ENCODE measurements around the gene SYNE4.
A peak's percentile ranks its signal among the peaks of the same experiment; 100 is the strongest.
"Not testable (repeated sequence)": the region's sequence is repeated elsewhere in the genome, so short reads cannot be mapped to it uniquely, and the experiment has no call there.

Gene SYNE4

GRCh38 chr19:35988824-35989223 lies 19.8 kb downstream of the SYNE4 start:
- Histone ChIP-seq H3K27me3 (peaks cover 7 to 60% (median 50%) of the 10 kb centered on the region in 11 experiments; a peak in 21 of 22 replicates), H3K4me1 (peaks cover 0 to 21% (median 10%) of the 10 kb centered on the region in 10 experiments; a peak in 17 of 20 replicates), H4K20me1 (0 out of 22 replicates have a peak, but pooled peaks cover 0 to 5% (median 0%) of the 10 kb centered on the region in 11 experiments), H3K9me3 (replicated peaks in 1 of 11) (peaks cover 5 to 15% (median 9%) of the 10 kb centered on the region in 11 experiments; a peak in 18 of 22 replicates), H3K9ac (no peak overlapping the region), H3K4me3 (no peak overlapping the region), H3K27ac (no peak overlapping the region), H3K4me2 (no peak overlapping the region), H3K36me3 (no peaks in the 10 kb centered on the region)
- no peak for TF ChIP-seq Cebpa-rat (IDR thresholded peaks at IDR 0.05)

DNA sequence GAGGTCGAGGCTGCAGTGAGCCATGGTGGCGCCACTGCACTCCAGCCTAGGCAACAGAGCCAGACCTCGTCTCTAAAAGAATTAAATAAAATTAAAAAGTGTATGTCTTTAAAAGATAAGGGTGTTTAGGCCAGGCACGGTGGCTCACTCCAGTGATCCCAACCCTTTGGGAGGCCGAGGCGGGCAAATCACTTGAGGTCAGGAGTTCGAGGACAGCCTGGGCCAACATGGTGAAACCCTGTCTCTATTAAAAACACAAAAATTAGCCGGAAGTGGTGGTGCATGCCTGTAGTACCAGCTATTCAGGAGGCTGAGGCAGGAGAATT lies 21.1 kb downstream of the SYNE4 start:
- H3K4me1 ChIP-seq: peaks cover 0 to 18% (median 6%) of the 10 kb centered on the region in 10 experiments; a peak in 11 of 20 replicates
- peak overlapping the region; percentile 42 to 67 (median 52); a peak in 19 of 20 replicates for H3K4me3 ChIP-seq
- peak overlapping the region in 4 of 11 experiments; percentile 19 to 62 (median 41); a peak in 4 of 22 replicates for H3K9ac ChIP-seq
- H3K27me3 ChIP-seq: peaks cover 7 to 56% (median 45%) of the 10 kb centered on the region in 11 experiments; a peak in 21 of 22 replicates
- no peaks in the 10 kb centered on the region for H3K36me3 ChIP-seq
- peaks cover 5 to 15% (median 9%) of the 10 kb centered on the region in 11 experiments; a peak in 18 of 22 replicates for H3K9me3 ChIP-seq (replicated peaks in 1 of 11)
- H3K4me2 ChIP-seq: peak overlapping the region; percentile 49 to 80 (median 64)
- 0 out of 22 replicates have a peak, but pooled peaks cover 0 to 5% (median 0%) of the 10 kb centered on the region in 11 experiments for H4K20me1 ChIP-seq
- no peak overlapping the region for H3K27ac ChIP-seq
- no peak for TF ChIP-seq Cebpa-rat (IDR thresholded peaks at IDR 0.05)

- Histone ChIP-seq H3K27ac (no peak overlapping the region), H3K4me3 (peak overlapping the region; percentile 42 to 67 (median 52)), H3K9me3 (replicated peaks in 1 of 11) (peaks cover 5 to 15% (median 9%) of the 10 kb centered on the region in 11 experiments; a peak in 18 of 22 replicates), H3K4me2 (peak overlapping the region; percentile 49 to 80 (median 64)), H3K27me3 (peaks cover 7 to 56% (median 45%) of the 10 kb centered on the region in 11 experiments; a peak in 21 of 22 replicates), H3K4me1 (peaks cover 0 to 18% (median 6%) of the 10 kb centered on the region in 10 experiments; a peak in 11 of 20 replicates), H4K20me1 (0 out of 22 replicates have a peak, but pooled peaks cover 0 to 5% (median 0%) of the 10 kb centered on the region in 11 experiments), H3K36me3 (no peaks in the 10 kb centered on the region), H3K9ac (peak overlapping the region in 7 of 11 experiments; percentile 19 to 62 (median 39); a peak in 8 of 22 replicates)
- TF ChIP-seq Cebpa-rat (IDR thresholded peaks at IDR 0.05): no peak
Observed at GRCh38 chr19:35986664-35987570, 21.7 kb downstream of the SYNE4 start.

GRCh38 chr19:35986111-35986510 lies 22.5 kb downstream of the SYNE4 start:
- no peaks in the 10 kb centered on the region for H3K36me3 ChIP-seq
- no peak overlapping the region for H3K9ac ChIP-seq
- peak overlapping the region in 8 of 11 experiments; percentile 42 to 80 (median 62); a peak in 12 of 22 replicates for H3K4me2 ChIP-seq
- H3K27ac ChIP-seq: no peak overlapping the region
- peaks cover 5 to 15% (median 9%) of the 10 kb centered on the region in 11 experiments; a peak in 18 of 22 replicates for H3K9me3 ChIP-seq (replicated peaks in 1 of 11)
- peaks cover 0 to 5% (median 0%) of the 10 kb centered on the region in 11 experiments; a peak in 1 of 22 replicates for H4K20me1 ChIP-seq
- peaks cover 0 to 18% (median 6%) of the 10 kb centered on the region in 10 experiments; a peak in 11 of 20 replicates for H3K4me1 ChIP-seq
- TF ChIP-seq Cebpa-rat (IDR thresholded peaks at IDR 0.05): no peak
- peaks cover 7 to 56% (median 45%) of the 10 kb centered on the region in 11 experiments; a peak in 21 of 22 replicates for H3K27me3 ChIP-seq
- H3K4me3 ChIP-seq: no peak overlapping the region

GRCh38 chr19:35983177-35983576 lies 25.4 kb downstream of the SYNE4 start:
- Histone ChIP-seq H3K9me3 (replicated peaks in 1 of 11) (0 out of 22 replicates have a peak, but pooled peaks cover 0 to 1% (median 0%) of the 10 kb centered on the region in 11 experiments), H3K36me3 (no peaks in the 10 kb centered on the region), H3K4me2 (no peak overlapping the region), H3K9ac (no peak overlapping the region), H3K4me3 (no peak overlapping the region), H3K27ac (no peak overlapping the region), H3K4me1 (peaks cover 0 to 14% (median 5%) of the 10 kb centered on the region in 10 experiments; a peak in 10 of 20 replicates), H3K27me3 (peaks cover 7 to 36% (median 33%) of the 10 kb centered on the region in 11 experiments; a peak in 20 of 22 replicates), H4K20me1 (peaks cover 0 to 9% (median 0%) of the 10 kb centered on the region in 11 experiments; a peak in 1 of 22 replicates)
- TF ChIP-seq Cebpa-rat (IDR thresholded peaks at IDR 0.05): no peak

DNA sequence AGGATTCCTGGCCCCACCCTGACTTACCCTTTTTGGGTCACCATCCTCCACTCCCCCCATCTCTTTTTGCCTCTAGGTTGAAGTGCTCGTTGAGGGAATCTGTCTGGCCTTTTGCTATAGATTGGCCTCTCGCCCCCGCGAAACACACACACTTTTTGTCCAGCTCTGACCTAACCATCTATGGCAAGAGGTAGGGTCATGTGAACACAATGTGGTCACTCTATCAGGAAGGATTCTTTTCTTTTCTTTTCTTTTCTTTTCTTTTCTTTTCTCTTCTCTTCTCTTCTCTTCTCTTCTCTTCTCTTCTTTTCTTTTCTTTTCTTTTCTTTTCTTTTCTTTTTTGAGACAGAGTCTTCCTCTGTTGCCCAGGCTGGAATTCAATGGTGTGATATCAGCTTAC lies 27.6 kb downstream of the SYNE4 start:
- not testable (repeated sequence) for H3K4me2 ChIP-seq; H3K27ac ChIP-seq; H3K4me1 ChIP-seq; H3K4me3 ChIP-seq; H3K36me3 ChIP-seq; H3K9ac ChIP-seq; H3K9me3 ChIP-seq (replicated peaks in 1 of 11)
- peaks cover 2 to 14% (median 11%) of the 10 kb centered on the region in 11 experiments; a peak in 20 of 22 replicates for H3K27me3 ChIP-seq
- peaks cover 0 to 15% (median 0%) of the 10 kb centered on the region in 11 experiments; a peak in 4 of 22 replicates for H4K20me1 ChIP-seq

DNA sequence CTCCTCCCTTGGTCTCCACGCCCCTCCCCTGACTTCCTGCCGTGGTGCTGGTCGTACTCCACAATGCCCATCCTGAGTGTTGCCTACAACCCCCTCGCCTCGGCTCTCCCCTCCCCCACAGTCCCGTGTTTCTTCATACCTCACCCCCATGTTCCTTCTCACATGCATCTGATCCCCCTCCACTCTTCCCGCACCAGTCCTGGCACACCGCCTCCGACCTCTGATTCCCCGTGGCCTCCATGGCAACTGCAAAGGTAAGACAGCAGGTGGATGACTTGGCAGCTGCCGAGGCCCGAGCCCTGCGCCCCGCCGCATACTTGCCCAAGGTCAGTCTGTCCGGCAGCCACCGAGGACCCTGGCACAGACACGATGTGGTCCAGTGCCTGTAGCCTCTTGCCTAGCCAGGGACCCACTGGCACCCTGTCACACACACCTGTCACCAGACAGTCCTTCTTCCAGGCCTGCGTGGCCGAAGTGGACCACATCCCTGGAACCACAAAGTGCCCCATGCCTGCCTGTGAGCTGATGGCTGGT lies 29.7 kb downstream of the SYNE4 start:
- H3K9me3 ChIP-seq (replicated peaks in 1 of 11): no peaks in the 10 kb centered on the region
- no peak for TF ChIP-seq Cebpa-rat (IDR thresholded peaks at IDR 0.05)

GRCh38 chr19:35978271-35978670 lies 30.3 kb downstream of the SYNE4 start:
- H3K9me3 ChIP-seq (replicated peaks in 1 of 11): no peaks in the 10 kb centered on the region
- no peaks in the 10 kb centered on the region; a peak in 2 of 22 replicates for H3K27me3 ChIP-seq
- H3K9ac ChIP-seq: no peak overlapping the region
- no peak overlapping the region for H3K4me3 ChIP-seq
- no peak for TF ChIP-seq Cebpa-rat (IDR thresholded peaks at IDR 0.05)
- H3K27ac ChIP-seq: no peak overlapping the region
- peaks cover 0 to 17% (median 0%) of the 10 kb centered on the region in 11 experiments; a peak in 6 of 22 replicates for H4K20me1 ChIP-seq
- H3K36me3 ChIP-seq: no peaks in the 10 kb centered on the region
- H3K4me2 ChIP-seq: no peak overlapping the region
- H3K4me1 ChIP-seq: no peaks in the 10 kb centered on the region

More for the DNA sequence above, 29.7 kb downstream of the SYNE4 start:
- H3K9ac ChIP-seq: no peak overlapping the region
- H3K4me3 ChIP-seq: no peak overlapping the region
- no peak overlapping the region for H3K4me2 ChIP-seq
- no peaks in the 10 kb centered on the region for H3K36me3 ChIP-seq
- H3K4me1 ChIP-seq: no peaks in the 10 kb centered on the region
- peaks cover 0 to 17% (median 0%) of the 10 kb centered on the region in 11 experiments; a peak in 5 of 22 replicates for H4K20me1 ChIP-seq
- H3K27me3 ChIP-seq: no peaks in the 10 kb centered on the region; a peak in 2 of 22 replicates
- no peak overlapping the region for H3K27ac ChIP-seq
